NCI-H146 treated with DMSO at 0.1 percent for 48 hours (cell line): ENCODE data around the gene EIF1AD.
"Not testable (repeated sequence)": the region's sequence is repeated elsewhere in the genome, so short reads cannot be mapped to it uniquely, and the experiment has no call there.

ENCODE experiments used
- DNase-seq: peaks from one replicate; lab custom pipeline; 2025; ENCODE audit not compliant: unreplicated experiment; lab: John Stamatoyannopoulos, UW

Gene EIF1AD

DNA sequence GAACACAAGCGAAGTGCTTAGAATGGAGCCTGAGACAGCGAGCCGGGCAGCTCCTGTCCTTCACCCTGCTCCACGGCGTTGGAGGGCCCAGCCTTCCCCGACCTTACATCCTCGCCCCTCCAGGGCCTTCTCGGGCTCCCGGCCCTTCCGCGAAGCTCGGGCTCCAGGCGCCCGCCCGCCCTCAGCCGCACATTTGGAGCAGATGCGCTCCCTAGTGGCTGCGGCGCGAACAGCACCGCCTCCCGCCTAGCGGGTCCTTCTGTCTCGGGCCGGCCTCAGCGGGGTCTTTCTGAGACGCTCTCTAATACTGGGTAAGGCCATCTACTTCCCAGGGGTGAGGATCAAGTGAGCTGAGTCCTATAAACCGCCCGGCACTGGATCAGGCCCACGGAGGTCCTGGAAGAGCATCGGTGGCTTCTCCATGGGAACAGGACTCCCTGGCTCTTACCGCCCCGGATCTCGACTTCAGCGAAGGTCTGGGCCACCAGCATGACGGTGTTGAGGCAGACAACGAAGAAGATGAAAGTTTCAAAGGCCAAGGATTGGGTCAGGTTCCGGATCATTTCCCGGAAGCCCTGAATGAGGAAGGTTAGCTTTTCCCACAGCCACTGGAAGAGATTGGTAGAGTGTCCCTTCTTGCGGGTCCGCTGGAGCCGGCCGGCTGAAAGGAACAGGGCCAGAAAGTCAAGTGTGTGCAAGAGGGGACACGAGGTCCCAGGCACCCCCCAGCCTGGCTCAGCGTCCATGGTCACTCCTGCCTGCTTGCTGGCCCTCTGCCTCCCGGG lies 20.6 kb upstream of the EIF1AD start:
- DNase-seq, result peak; percentile 45

DNA sequence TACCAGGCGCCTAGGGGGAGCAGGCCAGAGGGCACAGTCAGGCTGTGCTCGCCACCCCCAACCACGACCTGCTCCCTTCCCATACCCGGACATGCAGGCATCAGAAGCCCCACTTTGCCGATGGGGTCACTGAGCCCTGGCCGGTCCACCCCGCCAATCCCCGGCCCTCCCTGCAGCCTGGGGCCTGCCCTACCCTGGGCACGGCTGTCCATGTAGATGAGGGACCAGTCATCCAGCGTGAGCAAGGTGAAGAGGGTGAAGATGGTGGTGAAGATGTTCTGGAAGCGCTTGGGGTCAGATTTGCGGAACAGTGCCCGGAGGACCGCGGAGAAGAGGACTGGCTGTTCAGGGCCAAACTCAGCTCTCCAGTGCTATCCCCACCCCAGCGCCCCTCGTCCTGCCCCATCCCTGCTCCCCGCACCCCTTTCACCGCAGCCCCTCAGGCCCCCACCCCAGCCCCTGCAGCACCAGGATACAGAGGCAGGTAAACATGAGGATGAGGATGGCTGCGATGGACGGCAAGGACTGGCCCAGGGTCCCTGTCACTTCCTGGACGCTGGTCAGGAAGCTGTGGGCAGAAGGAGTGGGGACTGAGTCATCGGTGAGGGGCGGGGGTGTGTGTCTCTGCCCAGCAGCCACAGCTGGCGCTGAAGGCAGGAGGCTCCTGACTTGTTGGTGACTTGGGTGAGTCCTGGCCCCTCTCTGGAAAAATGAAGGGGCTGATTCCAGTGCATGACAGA lies 18.8 kb upstream of the EIF1AD start:
- DNase-seq, result no peak

DNA sequence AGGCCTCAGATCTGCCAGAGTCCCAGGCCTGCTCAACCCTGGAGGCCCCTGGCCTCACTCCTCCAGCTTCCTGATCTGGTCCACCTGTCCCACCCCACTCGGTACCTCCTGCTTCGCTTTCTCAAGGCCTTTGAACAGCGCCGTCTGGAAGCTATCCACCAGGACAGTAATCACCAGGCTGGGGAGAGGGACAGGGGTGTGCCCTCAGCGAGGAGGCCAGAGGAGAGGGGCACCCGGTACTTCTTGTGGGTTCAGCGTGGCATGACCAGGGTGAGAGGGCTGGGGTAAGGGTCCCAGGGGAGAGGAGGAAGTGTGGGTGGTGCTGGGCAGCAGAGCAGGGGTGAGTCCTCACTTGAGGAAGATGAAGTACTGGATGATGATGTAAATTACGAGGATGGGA lies 18.3 kb upstream of the EIF1AD start:
- no peak for DNase-seq

DNA sequence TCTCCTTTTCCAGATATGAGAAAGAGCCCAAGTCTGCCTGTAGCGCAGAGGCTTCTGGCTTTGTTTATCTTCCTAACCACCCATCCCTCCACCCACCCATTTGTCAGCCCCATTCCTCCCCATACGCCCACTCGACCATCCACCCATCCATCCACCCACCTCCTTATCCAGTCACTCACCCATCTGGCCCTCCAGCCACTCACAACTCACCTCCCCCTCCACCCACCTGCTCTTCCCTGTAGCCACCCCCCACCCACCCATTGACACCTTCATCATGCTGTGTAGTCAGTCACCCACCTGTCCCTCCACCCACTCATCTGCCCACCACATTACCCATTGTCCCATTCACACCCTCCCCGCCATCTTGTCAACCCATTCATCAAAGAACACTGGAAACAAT lies 15.4 kb upstream of the EIF1AD start:
- DNase-seq, result no peak

DNA sequence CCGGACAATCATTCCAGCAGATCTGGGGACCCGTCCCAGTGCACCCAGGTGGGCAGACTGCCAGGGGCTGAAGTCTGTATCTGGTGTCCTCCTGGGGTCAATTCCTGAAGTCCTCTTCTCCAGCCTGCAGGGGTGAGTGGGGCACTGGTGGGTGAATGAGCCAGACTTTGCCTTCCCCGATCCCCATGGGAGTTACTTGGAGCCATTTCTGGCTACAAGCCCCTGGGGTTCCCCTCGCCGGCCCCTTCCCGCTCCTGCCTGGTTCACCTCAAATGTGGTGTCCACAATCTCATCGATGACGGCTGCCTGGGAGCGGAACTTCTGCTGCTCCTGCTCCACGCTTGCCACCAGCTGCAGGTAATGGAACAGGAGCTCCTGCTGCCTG lies 14.8 kb upstream of the EIF1AD start:
- DNase-seq, result no peak

DNA sequence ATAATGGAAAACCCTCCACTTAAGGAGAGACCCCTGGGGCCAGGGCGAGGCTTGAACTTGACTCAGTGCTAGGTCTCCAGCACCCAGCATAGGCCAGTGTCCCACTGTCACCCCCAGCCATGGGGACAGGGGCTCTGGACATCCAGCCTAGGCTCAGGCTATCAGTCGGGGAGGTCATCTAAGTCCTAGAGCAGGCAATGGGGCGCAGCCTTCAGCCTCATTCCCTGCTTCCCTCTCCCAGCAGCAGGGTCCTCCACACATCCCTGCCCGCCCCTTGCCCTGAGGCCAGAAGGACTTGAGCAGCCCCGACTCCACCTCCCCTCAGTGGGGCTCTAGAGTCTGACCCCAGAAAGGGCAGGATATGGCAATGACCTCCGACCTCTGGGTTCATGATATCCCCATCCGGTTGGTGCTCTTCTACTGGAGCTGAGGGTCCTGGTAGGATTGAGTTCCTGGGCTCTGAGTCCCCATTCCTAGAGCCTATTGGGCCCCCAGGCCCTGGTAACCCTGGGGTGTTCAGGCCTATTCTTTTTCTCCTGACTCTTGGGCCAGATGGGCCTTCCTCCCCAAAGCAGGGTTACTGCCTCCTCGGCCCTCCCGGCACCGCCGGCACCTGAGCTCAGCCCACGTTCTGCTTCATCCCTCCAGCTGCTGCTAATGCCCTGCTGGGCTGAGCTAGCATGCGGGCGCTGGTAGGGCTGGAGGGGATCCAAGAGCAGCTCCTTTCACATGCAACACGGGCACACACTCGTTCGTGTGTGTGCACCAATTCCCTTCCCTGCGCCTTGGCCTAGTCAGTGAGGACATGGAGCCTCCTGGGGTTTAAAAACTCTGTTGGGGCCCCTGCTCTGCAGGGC lies 14.2 kb upstream of the EIF1AD start:
- no peak for DNase-seq

DNA sequence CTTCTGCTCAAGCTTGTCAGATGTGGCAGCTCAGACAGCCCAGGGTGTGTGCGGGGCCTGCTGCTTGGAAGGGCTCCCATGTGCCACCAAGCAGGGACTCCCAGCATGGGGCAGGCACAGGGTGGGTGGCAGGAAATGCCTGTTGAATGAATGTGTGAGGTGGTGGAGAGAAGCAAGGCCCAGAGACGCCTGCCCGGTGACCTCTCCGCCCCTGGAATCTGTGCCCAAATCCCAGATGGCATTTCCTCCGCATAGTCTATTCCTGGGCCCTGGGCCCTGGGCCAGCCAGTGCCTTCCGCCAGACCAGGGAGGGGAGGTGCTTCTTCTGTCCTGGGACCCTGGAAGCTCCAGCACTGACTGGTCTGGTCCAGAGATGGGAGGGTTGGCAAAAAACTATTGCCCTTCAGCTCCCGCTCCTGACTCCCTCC lies 13.5 kb upstream of the EIF1AD start:
- DNase-seq, result no peak

DNA sequence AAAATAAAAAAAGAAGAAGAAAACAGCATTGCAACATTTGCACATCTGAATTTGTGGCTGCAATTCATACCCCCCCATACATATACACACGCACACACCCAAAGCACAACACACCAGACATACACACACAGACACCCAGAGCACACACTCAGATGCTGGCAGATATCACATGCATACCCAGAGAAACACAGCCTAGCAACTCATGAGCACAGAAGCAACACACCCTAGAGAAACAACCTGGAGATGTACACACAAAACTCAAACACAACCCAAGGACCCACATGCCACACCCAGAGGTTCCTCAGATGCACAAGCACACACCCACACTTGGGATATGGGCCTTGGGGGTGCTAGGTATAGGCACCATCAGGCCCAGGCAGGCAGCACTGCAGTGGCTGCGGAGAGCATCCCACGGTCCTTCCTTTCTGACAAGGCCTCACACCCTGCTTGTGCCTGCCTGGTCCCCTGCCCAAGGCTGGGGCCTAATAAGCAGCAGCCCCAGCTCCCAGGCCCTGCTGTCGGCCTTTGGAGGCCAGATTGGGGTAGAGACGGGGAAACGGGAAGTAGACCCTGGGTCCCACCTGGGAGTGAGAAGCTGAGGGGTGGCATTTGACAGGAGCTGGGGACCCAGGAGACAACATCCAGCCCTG lies 13.0 kb upstream of the EIF1AD start:
- DNase-seq, result no peak

DNA sequence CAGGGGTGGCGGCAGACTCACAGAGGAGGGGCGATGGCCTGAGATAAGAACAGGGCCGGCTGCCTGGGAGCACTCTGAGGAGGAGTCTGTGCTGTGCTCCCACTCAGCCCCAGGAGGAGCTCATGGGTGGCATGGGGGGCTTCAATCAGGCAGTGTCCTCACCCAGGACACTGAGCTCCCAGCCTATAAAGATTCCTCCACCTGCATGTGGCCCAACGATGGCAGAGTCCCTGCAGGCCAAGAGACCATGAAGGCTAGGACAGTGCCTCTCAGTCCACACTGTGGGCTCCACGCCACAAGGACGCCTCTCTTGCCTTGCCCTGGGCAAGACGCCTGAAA lies 11.8 kb upstream of the EIF1AD start:
- DNase-seq, result no peak

DNA sequence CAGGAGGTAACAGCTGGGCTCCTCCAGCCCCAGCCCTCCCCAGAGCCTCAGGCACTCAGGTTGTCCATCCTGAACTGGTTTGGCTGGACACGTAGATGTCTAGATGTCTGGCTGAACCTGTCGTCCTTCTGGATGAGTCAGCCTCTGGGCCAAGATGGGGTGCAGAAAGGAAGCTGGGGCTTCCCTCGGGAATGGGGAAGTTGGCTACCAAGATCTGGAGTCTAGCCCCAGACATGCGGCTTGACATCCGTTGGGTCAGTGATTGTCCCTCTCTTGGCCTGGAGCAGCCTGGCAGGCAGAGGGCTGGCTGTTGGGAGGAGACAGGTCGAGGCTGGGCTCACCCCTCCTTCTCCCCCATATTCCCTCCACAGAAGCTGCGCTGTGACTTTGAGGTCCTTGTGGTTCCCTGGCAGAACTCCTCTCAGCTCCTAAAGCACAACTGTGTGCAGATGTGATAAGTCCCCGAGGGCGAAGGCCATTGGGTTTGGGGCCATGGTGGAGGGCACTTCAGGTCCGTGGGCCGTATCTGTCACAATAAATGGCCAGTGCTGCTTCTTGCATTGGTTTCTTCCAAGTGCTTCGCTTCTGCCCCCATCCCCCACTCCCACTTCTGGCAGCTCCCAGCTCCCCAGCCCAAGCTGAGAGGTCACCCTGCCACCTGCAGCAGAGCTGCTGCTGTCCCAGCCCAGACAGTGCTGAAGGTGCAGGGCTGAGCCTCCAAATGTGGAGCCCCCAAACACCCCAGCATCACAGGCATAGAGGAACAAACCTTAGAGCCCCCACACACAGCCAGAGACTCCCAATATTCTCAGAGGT lies 11.2 kb upstream of the EIF1AD start:
- DNase-seq, result no peak

DNA sequence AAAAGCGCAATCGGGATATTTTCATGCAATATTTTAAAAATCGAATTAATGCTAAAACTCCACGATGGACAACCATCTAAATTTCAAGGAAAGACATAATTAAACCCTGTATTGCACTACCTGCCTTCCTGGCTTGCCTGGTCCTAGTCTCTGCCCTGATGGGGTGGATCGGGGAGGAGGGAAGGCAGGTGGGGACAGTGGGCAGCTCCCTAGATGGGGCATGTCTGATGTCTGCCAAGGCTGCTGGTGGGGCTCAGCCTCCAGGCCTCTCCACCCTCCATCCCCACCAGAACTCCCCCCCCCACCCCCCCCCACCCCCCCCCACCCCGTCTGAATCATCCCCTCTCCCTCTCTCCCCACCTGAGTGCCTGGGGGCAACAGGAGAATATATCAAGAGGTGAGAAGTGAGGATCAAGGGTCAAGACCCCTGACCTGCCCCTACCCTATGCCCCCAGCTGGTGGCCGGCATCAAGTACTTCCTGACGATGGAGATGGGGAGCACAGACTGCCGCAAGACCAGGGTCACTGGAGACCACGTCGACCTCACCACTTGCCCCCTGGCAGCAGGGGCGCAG lies 10.5 kb upstream of the EIF1AD start:
- DNase-seq, result no peak

DNA sequence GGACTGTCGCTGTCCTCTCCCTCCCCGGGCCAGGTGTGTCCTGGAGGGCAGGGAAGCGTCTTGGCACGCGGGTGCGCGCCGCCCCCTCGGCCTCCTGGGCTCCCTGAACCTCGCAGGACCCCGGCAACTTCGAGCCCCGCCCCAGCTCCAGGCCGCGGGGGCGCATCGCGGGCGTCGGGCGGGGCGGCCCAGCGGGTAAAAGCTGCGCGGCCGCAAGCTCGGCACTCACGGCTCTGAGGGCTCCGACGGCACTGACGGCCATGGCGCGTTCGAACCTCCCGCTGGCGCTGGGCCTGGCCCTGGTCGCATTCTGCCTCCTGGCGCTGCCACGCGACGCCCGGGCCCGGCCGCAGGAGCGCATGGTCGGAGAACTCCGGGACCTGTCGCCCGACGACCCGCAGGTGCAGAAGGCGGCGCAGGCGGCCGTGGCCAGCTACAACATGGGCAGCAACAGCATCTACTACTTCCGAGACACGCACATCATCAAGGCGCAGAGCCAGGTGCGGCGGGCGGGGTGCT lies 9.9 kb upstream of the EIF1AD start, which contains the start of gene CST6:
TSS of gene CST6 (plus strand) at position 224 of the 519 bp plus-strand sequence. CDS start at position 261, 37 bp downstream.
- no peak for DNase-seq

DNA sequence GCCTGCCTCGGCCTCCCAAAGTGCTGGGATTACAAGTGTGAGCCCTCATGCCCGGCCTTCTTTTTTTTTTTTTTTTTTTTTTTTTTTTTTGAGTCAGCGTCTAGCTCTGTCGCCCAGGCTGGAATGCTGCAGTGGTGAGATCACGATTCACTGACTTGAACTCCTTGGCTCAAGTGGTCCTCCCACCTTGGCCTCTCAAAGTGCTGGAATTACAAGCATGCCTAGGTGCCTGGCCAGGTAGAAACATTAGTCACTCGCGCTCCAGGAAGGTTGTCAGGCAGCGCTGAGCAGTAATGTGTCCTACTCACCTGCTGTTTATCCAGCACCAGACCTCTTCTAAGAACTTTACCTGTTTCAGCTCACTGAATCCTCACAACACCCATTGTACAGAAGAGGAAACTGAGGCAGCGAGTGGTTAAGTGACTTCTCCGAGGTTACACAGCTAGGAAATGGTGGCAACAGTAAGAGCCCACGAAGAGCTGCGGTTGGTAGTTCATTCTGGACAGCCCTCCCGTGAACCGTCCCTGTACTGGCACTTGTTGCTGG lies 9.4 kb upstream of the EIF1AD start:
- no peak for DNase-seq

DNA sequence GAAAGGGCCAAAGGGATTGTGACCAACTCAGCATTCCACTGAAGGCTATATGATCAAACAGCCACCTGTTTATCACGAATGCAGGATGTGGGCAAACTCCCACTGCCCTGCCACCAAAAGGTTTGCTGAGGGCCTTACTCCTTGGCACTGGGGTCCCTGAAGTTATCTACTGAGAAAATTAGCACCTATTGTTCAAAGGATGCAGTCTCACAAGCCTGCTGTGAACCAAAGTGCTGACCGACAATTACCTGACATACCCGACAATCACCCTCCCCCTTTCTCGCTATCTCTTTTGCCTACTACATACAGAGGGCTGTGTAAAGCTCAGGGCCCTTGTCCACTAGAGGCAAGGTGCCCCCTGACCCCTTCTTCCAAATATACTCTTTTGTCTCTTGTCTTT lies 8.1 kb upstream of the EIF1AD start:
- DNase-seq, result not testable (repeated sequence)

DNA sequence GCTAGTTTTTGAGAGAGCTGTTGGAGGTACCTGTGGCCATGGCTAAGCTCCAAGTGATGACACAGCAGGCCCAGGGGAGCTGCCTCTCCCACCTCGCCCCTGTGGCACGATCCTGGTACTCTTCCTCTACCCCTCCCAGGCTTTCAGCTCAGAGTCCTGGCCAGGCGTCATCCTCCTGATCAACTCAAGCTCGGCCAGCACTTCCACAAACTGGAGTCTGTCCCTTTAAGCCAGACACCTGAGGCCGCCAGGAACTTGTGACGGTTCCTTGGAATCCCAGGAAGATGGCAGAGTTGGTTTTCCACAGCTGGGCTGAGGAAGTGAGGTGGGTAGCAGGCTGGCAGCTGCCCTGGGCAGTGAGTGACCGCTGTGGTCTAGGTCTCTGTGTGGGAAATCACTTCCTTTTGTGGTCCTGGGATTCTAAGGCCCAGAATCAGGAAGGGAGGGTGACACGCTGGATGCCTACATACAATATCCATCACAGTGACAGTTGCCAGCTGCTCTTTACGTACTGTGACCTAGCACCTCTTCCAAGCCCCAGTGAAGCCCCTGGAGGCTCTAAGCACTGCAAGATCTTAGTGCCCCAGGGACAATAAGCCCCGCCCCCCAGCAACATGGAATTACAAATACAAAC lies 6.6 kb upstream of the EIF1AD start:
- no peak for DNase-seq

DNA sequence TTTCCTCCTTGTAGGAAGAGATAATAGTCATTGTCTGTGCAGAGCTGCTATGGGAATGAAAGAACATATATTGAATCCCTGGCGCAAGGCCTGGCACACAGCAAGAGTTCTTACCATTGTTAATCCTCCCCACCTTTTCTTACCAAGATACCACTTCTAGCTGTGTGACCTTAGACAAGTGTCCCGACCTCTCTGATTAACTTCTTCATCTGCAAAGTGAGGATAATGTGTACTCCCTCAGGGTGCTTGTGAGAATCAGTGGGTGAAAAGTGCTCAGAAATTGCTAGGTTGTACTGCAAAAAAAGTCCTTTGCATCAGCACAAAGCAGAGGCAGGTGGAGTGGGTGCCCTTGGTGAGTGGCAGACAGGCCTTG lies 6.1 kb upstream of the EIF1AD start:
- no peak for DNase-seq

DNA sequence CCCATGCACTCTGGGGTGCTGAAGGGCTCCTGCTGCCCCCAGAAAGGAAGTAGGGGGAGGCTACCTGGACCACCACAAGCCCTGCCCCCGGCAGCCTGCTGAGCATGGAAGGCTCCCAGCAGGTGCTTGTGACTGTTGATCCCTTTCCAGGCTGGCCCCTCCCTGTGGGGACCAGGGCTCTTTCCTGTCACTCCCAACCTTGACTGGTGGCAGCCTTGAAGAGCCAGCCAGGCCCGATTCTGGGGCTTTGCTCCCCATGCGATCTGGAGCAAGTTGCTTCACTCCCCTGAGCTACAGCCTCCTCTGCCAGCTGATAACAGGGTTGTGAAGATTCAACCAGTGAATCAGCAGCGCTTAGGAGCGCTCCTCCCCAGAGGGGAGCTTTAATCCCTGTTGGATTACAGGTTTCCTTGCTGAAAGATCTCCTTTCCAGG lies 5.3 kb upstream of the EIF1AD start:
- DNase-seq, result no peak

DNA sequence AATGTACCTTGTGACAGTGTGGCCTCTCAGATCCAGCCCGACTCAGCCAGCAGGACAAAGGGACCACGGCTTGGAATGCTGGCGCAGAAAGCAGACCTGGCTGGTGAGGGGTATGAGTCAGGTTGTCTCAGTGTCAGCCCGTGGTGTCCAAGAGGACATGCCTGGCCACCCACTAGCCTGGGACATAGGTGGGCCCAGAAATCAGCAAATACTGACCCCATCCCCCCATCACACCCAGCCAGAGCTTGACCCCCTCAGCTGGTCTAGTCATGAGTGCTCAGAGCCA lies 4.9 kb upstream of the EIF1AD start:
- no peak for DNase-seq
